Upper lobe of left lung (tissue), 6 donors: Measurements from ENCODE around the gene ASIP. TPM values are rescaled to one million over a fixed set of nuclear protein-coding genes. Genes with fewer than 3 reads are reported as not detected.
A peak's percentile ranks its signal among the peaks of the same experiment; 100 is the strongest.

Experiments
- ATAC-seq, 2 donors: fragments of 200-7000 bp; cut with Tn5 transposase; one replicate each; pipeline ENCODE4 v1.9.1; 2022; ENCODE audit warnings: mild to moderate bottlenecking in 2 of 2, moderate library complexity in 2 of 2; ENCODE audit not compliant: low FRiP score in 2 of 2
- DNase-seq, 2 donors: peaks; one replicate each; pipeline ENCODE4 v3.0.0-alpha.2; 2019 to 2020
- H3K27ac ChIP-seq, 4 donors: fragments of 200-600 bp; sonication (generic); one replicate each; pipeline ENCODE4 v1.5.1; 2016 to 2019
- H3K27me3 ChIP-seq, 4 donors: fragments of 200-600 bp; sonication (generic); one replicate each; pipeline ENCODE4 v1.5.1; 2017 to 2019
- H3K36me3 ChIP-seq, 4 donors: fragments of 200-600 bp; sonication (generic); one replicate each; pipeline ENCODE4 v1.5.1; 2016 to 2019
- H3K4me1 ChIP-seq, 4 donors: fragments of 200-600 bp; sonication (generic); one replicate each; pipeline ENCODE4 v1.5.1; 2018 to 2019
- H3K4me3 ChIP-seq, 4 donors: fragments of 200-600 bp; sonication (generic); one replicate each; pipeline ENCODE4 v1.5.1; 2017 to 2019; ENCODE audit warnings: mild to moderate bottlenecking in 2 of 4, moderate library complexity in 1 of 4
- H3K9me3 ChIP-seq, 4 donors: fragments of 200-600 bp; sonication (generic); one replicate each; pipeline ENCODE4 v1.5.1; 2018 to 2019
- CTCF ChIP-seq, 6 experiments: fragments of 450-650 bp in 4 of 6; fragments of 200-600 bp in 2 of 6; sonication (generic) in 2 of 6; IDR thresholded peaks; one replicate each; pipeline ENCODE4 v1.5.1; 2016 to 2019; ENCODE audit warnings: antibody characterized with exemption in 6 of 6
- EP300 ChIP-seq, 4 donors: sonication (generic); formaldehyde crosslinking; IDR thresholded peaks; one replicate each; pipeline ENCODE4 v1.5.1; 2017; ENCODE audit warnings: antibody characterized with exemption in 4 of 4, control low read depth in 2 of 4
- POLR2A ChIP-seq, 4 donors: fragments of 450-650 bp; IDR thresholded peaks; one replicate each; pipeline ENCODE4 v1.5.1; 2016 to 2017; ENCODE audit warnings: antibody characterized with exemption in 4 of 4, mild to moderate bottlenecking in 2 of 4
- POLR2AphosphoS5 ChIP-seq, 2 donors: sonication (generic); formaldehyde crosslinking; IDR thresholded peaks; one replicate each; pipeline ENCODE4 v1.5.1; 2017; ENCODE audit warnings: antibody characterized with exemption in 2 of 2
- WGBS, 2 donors: methylation state at CpG; one replicate each; pipeline ENCODE4 v1.1.5; 2017 to 2018; 5-methylcytosine and 5-hydroxymethylcytosine counted together
- total RNA-seq, 6 donors: library from RNA; depleted of rRNA in 4 of 6; stranded (reverse); fragments of >200 nt in 4 of 6; gene quantifications; one replicate each; pipeline versions ENCODE4 v1.1.0 to v1.2.1, GENCODE V29; 2016 to 2021
- donor health status: DM: no; HTN: no; CAD: no; lungs with moderate emphysema.
- donor health status: DM: no; HTN: yes; CAD: no; lungs with severe emphysema.

The ASIP gene
- total RNA-seq, 6 donors from 2014 or later: 0.47 to 0.54 TPM; not detected in 4

- peak; percentile 69 to 84 for ATAC-seq
- DNase-seq: peak; percentile 30 to 88
- H3K4me3 ChIP-seq: peak overlapping the region; percentile 9 to 48 (median 38)
- TF ChIP-seq CTCF (IDR thresholded peaks at IDR 0.05) (no peak), POLR2A (IDR thresholded peaks at IDR 0.05) (no peak), POLR2AphosphoS5 (IDR thresholded peaks at IDR 0.05) (no peak), EP300 (IDR thresholded peaks at IDR 0.05) (no peak)
- 18 to 23% methylated on average over 31 to 55 of the region's 58 CpGs for WGBS, 2 donors
- H3K4me1 ChIP-seq: peaks cover 8 to 21% (median 13%) of the 10 kb centered on the region in 4 donors
- H3K27me3 ChIP-seq: no peaks in the 10 kb centered on the region
- peak overlapping the region in 1 of 4 donors; percentile 9 for H3K27ac ChIP-seq
- no peaks in the 10 kb centered on the region for H3K9me3 ChIP-seq
- H3K36me3 ChIP-seq: peaks cover 0 to 2% (median 0%) of the 10 kb centered on the region in 4 donors
These were observed 27.8 kb downstream of the ASIP start for GRCh38 chr20:34268851-34269636.

- WGBS, 2 donors: 84 to 87% methylated on average over 9 of the region's 9 CpGs
- ATAC-seq: no peak
- TF ChIP-seq EP300 (IDR thresholded peaks at IDR 0.05) (peak in 1 of 4 donors; percentile 8), POLR2AphosphoS5 (IDR thresholded peaks at IDR 0.05) (no peak), CTCF (IDR thresholded peaks at IDR 0.05) (no peak)
- Histone ChIP-seq H3K4me1 (peaks cover 8 to 21% (median 13%) of the 10 kb centered on the region in 4 donors), H3K9me3 (no peaks in the 10 kb centered on the region), H3K36me3 (peaks cover 0 to 5% (median 0%) of the 10 kb centered on the region in 4 donors), H3K27me3 (no peaks in the 10 kb centered on the region), H3K27ac (no peak overlapping the region), H3K4me3 (no peak overlapping the region)
- peak in 1 of 2 donors; percentile 22 for DNase-seq
These were observed 28.9 kb downstream of the ASIP start for GRCh38 chr20:34269996-34270627.

GRCh38 chr20:34271956-34272355 is 30.7 kb downstream of the ASIP start:
- 77 to 91% methylated on average over 2 of the region's 2 CpGs for WGBS, 2 donors
- H3K4me3 ChIP-seq: no peak overlapping the region
- ATAC-seq (no peak), DNase-seq (no peak)
- H3K4me1 ChIP-seq: peaks cover 8 to 21% (median 13%) of the 10 kb centered on the region in 4 donors
- peaks cover 0 to 16% (median 5%) of the 10 kb centered on the region in 4 donors for H3K36me3 ChIP-seq
- no peaks in the 10 kb centered on the region for H3K9me3 ChIP-seq
- no peaks in the 10 kb centered on the region for H3K27me3 ChIP-seq
- no peak overlapping the region for H3K27ac ChIP-seq
- no peak for TF ChIP-seq EP300 (IDR thresholded peaks at IDR 0.05)
- TF ChIP-seq POLR2AphosphoS5 (IDR thresholded peaks at IDR 0.05): no peak
- no peak for TF ChIP-seq CTCF (IDR thresholded peaks at IDR 0.05)
- no peak for TF ChIP-seq POLR2A (IDR thresholded peaks at IDR 0.05)

GRCh38 chr20:34274694-34275093 is 33.5 kb downstream of the ASIP start:
- Histone ChIP-seq H3K36me3 (peaks cover 0 to 23% (median 10%) of the 10 kb centered on the region in 4 donors), H3K4me3 (no peak overlapping the region), H3K27me3 (no peaks in the 10 kb centered on the region), H3K27ac (no peak overlapping the region), H3K4me1 (peaks cover 0 to 10% (median 2%) of the 10 kb centered on the region in 4 donors), H3K9me3 (no peaks in the 10 kb centered on the region)
- no peak for TF ChIP-seq EP300 (IDR thresholded peaks at IDR 0.05)
- no peak for TF ChIP-seq POLR2A (IDR thresholded peaks at IDR 0.05)
- no peak for TF ChIP-seq CTCF (IDR thresholded peaks at IDR 0.05)
- TF ChIP-seq POLR2AphosphoS5 (IDR thresholded peaks at IDR 0.05): no peak
- 94 to 100% methylated on average over 7 of the region's 7 CpGs for WGBS, 2 donors
- DNase-seq (no peak), ATAC-seq (no peak)
